Naive thymus-derived CD8-positive, alpha-beta T cell (primary cell): Measurements from ENCODE around the gene PHRF1. TPM values are rescaled to one million over a fixed set of nuclear protein-coding genes. Genes with fewer than 3 reads are reported as not detected.

Experiments used
- ATAC-seq, 2 donors: fragments of 150-1000 bp; cut with Tn5 transposase in 1 of 2; sonication (Bioruptor Pico), chemical (Tn5 transposase) in 1 of 2; 1 replicate in 1 of 2; 2 replicates in 1 of 2; pipeline ENCODE4 v1.10.0; 2021; ENCODE audit warnings: mild to moderate bottlenecking in 2 of 2, moderate library complexity in 2 of 2
- POLR2A ChIA-PET: fragments of 350-600 bp; sonication (Branson Sonifier 250); formaldehyde crosslinking; loops from one replicate; lab custom pipeline; 2021; ENCODE audit warnings: antibody characterized with exemption; lab: Charles Lee
- DNase-seq, 10 donors: peaks; one replicate each; pipeline versions ENCODE4 v3.0.0 to v3.0.0-alpha.2; 2020 to 2022
- H3K27ac Mint-ChIP-seq, 10 donors: one replicate each; pipeline ENCODE4 v1.8.0; 2020 to 2022; ENCODE audit warnings: mild to moderate bottlenecking in 10 of 10, mixed read lengths in 10 of 10, moderate library complexity in 4 of 10, inconsistent platforms in 1 of 10
- H3K27me3 Mint-ChIP-seq, 5 donors: one replicate each; pipeline ENCODE4 v1.8.0; 2021 to 2022; ENCODE audit warnings: mixed read lengths in 5 of 5
- H3K36me3 Mint-ChIP-seq, 3 donors: one replicate each; pipeline ENCODE4 v1.8.0; 2020 to 2022; ENCODE audit warnings: mixed read lengths in 3 of 3, mild to moderate bottlenecking in 2 of 3, inconsistent platforms in 1 of 3
- H3K4me1 Mint-ChIP-seq, 4 donors: one replicate each; pipeline ENCODE4 v1.8.0; 2021 to 2022; ENCODE audit warnings: mixed read lengths in 4 of 4
- H3K4me3 Mint-ChIP-seq, 10 donors: one replicate each; pipeline ENCODE4 v1.8.0; 2020 to 2022; ENCODE audit warnings: mild to moderate bottlenecking in 10 of 10, mixed read lengths in 10 of 10, moderate library complexity in 6 of 10, inconsistent platforms in 1 of 10
- H3K9me3 Mint-ChIP-seq, 9 donors: one replicate each; pipeline ENCODE4 v1.8.0; 2020 to 2022; ENCODE audit warnings: mixed read lengths in 9 of 9, mild to moderate bottlenecking in 3 of 9, inconsistent platforms in 1 of 9, moderate library complexity in 1 of 9
- polyA plus RNA-seq, 3 donors: library from polyadenylated mRNA; unstranded; fragments of 300-500 nt; fragmentation: Illumina TruSeq; gene quantifications; one replicate each; pipeline ENCODE4 v1.2.3, GENCODE V29; 2021
- total RNA-seq, 8 experiments: library from RNA in 2 of 8; stranded (reverse) in 2 of 8; gene quantifications; one replicate each; pipeline ENCODE4 v1.2.3 and lab custom pipeline; 2021 to 2026

PHRF1 gene
- total and polyA plus RNA-seq, 5 experiments from 2014 or later: 3.5 to 54.7 (median 19.8) TPM

DNA sequence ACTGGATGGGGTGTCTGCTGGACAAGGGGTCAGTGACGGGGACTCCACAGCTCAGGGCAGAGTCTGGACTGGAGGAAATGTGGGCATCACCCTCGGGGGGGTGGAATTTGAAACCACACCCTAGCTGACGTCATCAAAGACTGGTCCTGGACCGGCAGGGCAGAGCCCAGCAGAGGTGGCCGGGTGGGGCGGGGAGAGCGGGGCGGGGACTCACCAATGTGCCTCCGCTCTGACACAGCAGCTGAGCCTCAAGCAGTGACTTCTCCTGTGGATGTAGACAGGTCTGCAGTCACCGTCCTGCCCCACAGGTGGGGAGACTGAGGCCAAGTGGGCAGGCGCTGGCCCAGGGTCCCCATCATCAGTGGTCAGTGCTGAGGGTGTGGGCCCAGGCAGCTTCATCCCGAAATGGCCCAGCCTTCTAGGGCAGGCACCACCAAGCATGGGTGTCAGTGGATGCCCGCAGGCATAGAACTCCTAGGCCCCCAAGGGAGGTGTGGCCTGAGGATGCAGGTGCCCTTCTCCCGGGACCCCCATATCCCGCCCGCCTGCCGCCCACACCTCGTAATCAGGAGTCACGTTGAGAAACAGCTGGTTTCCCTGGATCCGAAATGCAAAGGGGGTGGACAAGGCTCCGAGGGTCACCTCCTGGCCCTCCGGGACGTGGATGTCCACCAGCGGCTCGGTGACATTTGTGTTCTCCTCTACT lies 47.9 kb downstream of the PHRF1 start:
- peak overlapping the region in 1 of 10 donors; percentile 38 for H3K4me3 Mint-ChIP-seq
- peak overlapping the region in 1 of 10 donors; percentile 49 for H3K27ac Mint-ChIP-seq
- no peaks in the 10 kb centered on the region for H3K9me3 Mint-ChIP-seq
- H3K27me3 Mint-ChIP-seq: peaks cover 6 to 35% (median 18%) of the 10 kb centered on the region in 5 donors
- H3K36me3 Mint-ChIP-seq: peaks cover 0 to 10% (median 3%) of the 10 kb centered on the region in 3 donors
- ATAC-seq (no peak), DNase-seq (peak in 1 of 10 donors; percentile 50)
- H3K4me1 Mint-ChIP-seq: peaks cover 5 to 18% (median 15%) of the 10 kb centered on the region in 4 donors
- POLR2A ChIA-PET: no interaction called here

DNA sequence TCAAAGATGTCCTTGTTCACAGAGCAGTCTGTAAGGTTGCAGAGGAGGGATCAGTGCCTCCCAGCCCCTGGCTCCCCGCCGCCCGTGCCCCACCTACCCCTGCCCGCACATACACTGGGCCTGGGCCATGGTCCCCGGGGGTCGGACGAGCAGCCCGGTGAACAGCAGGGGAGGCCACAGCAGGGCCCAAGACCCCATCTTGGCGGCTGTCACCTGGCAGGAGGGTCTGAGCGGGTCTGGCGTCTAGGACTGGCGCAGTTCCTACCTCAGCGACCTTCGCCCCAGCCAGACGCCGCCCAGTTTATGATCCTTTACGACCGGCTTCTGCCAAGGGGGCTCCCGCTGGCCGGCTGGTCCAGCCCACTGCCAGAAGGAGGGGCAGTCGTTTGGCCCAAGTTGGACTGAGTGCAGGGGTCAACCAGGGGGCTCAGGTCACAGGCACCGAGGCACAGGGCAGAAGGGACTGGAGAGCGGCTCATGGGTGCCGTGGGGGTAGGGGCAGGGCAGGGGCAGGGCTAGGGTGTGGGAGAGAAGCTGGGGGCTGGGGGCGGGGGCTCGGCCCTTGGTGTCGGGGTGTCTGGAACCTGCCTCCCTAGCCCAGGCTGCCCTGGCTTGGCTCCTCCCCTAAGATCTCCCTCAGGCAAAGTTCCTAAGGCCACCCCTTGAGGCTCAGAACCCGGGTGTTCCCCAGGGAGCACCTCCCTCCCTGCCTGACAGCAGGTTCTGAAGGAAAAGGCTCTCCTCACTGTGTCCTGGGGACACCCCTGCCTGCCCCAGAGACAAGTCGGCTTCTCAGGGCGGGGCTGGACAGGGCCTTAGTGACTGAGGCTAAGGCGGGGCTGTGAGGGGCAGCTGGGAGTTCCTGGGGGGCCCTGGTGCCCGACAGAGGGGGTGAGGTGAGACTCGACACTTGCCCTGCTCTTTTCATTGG lies 48.7 kb downstream of the PHRF1 start, which contains the start of gene CDHR5:
CDHR5 (minus strand) TSS at position 251 of the 931 bp plus-strand sequence; CDS start at position 198, 53 bp downstream.
- H3K36me3 Mint-ChIP-seq: peaks cover 0 to 13% (median 3%) of the 10 kb centered on the region in 3 donors
- POLR2A ChIA-PET: no interaction called here
- H3K4me1 Mint-ChIP-seq: peaks cover 9 to 23% (median 20%) of the 10 kb centered on the region in 4 donors
- no peaks in the 10 kb centered on the region for H3K9me3 Mint-ChIP-seq
- no peak for ATAC-seq
- H3K27me3 Mint-ChIP-seq: peaks cover 9 to 35% (median 20%) of the 10 kb centered on the region in 5 donors
- no peak for DNase-seq
- H3K4me3 Mint-ChIP-seq: peak within 1 kb of the TSS in 1 of 10 donors; percentile 38
- H3K27ac Mint-ChIP-seq: peak within 1 kb of the TSS in 1 of 10 donors; percentile 49

DNA sequence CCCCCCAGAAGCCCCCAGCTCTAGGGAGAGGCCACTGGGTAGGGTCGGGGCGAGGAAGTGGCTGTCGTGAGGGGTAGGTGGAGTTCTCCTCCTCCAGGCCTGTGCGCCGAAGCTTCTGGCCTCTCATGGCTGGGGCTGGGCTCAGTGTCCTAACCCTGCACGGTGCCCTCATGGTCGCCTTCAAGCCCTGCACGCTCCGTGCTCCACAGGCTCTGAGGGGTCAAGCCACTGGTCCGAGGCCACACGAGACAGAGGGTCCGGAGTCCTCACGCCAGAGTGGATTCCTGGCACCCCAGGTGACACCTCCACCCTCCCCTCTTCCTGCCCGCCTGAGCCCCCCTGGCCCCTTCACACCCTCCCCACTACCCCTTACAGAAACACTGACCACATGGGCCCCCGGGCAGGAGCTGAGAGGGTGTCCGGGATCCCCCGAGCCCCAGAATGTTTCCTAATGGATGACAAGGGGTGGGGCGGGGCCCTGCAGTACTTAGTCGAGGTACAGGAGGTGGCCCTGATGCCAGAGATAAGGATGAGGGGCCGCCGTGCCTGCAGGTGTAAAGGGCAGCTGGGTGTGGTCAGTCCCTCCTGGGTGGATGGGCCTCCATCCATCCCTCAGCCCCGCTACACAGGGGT lies 49.5 kb downstream of the PHRF1 start:
- POLR2A ChIA-PET: interaction anchor here (1.3 kb wide), 1 partner anchor 65 kb away, joined by 3 read pairs; no protein-coding TSS in a partner anchor
- peak overlapping the region in 1 of 10 donors; percentile 3 for H3K27ac Mint-ChIP-seq
- no peak for ATAC-seq
- H3K4me1 Mint-ChIP-seq: peaks cover 9 to 23% (median 20%) of the 10 kb centered on the region in 4 donors
- DNase-seq: no peak
- no peaks in the 10 kb centered on the region for H3K9me3 Mint-ChIP-seq
- peaks cover 9 to 35% (median 20%) of the 10 kb centered on the region in 5 donors for H3K27me3 Mint-ChIP-seq
- H3K4me3 Mint-ChIP-seq: no peak overlapping the region
- H3K36me3 Mint-ChIP-seq: peaks cover 0 to 13% (median 3%) of the 10 kb centered on the region in 3 donors

DNA sequence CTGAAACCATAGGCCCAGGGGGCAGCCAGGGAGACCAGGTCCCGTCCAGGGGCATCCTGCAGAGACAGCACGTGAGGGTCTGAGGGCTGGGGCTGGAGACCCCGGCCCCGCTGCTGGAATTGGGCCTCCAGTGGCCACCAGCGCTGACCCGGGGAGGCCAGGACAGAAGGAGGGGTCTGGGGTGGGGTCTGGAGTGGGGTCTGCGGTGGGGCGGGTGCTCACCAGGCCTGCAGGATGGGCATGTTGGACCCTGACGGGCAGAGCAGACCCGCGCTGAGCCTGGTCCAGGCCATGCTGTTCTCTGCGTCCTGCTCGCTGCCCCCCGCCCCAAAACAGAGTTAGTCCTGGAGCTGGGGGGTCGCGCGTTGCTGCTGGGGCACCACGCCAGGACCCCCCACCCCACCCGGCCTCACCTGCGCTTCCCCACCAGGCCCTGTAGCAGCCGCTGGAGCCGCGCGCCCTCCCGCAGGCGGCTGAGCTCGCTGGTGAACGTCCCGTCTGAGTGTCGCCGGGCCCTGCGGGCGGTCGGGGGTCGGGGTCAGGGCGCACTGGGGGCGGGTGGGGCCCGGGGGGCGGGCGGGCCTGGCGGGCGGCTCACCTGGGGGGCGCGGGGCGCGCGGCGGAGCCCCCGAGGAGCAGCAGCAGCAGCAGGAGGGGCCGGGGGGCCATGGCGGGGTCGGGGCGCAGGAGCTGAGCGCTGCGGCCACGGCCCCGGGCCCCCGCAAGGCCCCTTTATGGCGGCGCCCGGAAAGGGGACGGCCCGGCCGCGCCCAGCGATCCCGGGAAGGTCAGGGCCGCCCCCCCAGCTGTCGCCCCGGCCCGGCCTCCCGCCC lies 50.4 kb downstream of the PHRF1 start, which contains the start of gene SCT:
SCT (minus strand) TSS at position 707 of the 833 bp plus-strand sequence; CDS start at position 669, 38 bp downstream.
- DNase-seq: no peak
- POLR2A ChIA-PET: interaction anchor here (1.3 kb wide), 1 partner anchor 64 kb away, joined by 3 read pairs; no protein-coding TSS in a partner anchor
- Mint-ChIP-seq H3K4me1 (peaks cover 9 to 23% (median 20%) of the 10 kb centered on the region in 4 donors), H3K36me3 (peaks cover 0 to 13% (median 3%) of the 10 kb centered on the region in 3 donors), H3K4me3 (peak within 1 kb of the TSS in 6 of 10 donors; percentile 11 to 64 (median 59)), H3K27ac (peak within 1 kb of the TSS in 3 of 10 donors; percentile 67 to 89 (median 85)), H3K27me3 (peaks cover 9 to 35% (median 20%) of the 10 kb centered on the region in 5 donors), H3K9me3 (no peaks in the 10 kb centered on the region)
- peak in 1 of 2 donors; percentile 40 for ATAC-seq

DNA sequence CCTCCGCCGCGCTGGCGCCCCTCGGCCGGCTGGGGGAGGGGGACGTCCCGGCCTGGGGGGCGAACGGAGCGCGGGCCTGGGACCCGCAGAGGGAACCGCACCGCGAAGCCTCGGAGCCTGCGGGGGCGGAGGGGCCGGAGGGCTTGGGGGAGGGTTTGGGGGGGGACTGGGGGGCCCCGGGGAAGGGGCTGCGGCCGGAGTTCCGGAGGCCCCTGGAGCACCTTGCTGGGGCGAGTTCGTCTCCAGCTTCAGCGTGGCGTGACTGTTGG lies 51.0 kb downstream of the PHRF1 start:
- H3K27me3 Mint-ChIP-seq: peaks cover 9 to 35% (median 20%) of the 10 kb centered on the region in 5 donors
- DNase-seq (peak in 1 of 10 donors; percentile 42), ATAC-seq (no peak)
- POLR2A ChIA-PET: no interaction called here
- peaks cover 0 to 13% (median 3%) of the 10 kb centered on the region in 3 donors for H3K36me3 Mint-ChIP-seq
- no peak overlapping the region for H3K27ac Mint-ChIP-seq
- peaks cover 9 to 23% (median 20%) of the 10 kb centered on the region in 4 donors for H3K4me1 Mint-ChIP-seq
- H3K9me3 Mint-ChIP-seq: no peaks in the 10 kb centered on the region
- peak overlapping the region in 1 of 10 donors; percentile 58 for H3K4me3 Mint-ChIP-seq

DNA sequence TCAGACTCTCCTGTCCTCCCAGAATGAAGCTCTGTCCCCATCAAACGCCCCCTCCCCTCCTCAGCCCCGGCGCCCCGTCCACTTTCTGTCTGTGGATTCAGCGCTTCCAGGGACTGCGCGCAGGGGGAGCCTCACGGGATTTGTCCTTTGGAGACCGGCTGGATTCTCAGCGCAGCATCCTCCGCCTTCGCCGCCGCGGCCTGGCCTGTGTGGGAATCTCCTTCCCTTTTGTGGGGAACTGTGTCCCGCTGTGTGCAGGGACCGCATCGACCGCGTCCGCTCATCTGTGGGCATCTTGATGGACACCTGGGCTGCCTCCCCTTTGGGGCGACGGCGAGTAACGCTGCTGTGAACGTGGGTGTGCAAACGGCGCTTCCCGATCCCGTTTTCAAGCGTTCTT lies 51.8 kb downstream of the PHRF1 start:
- DNase-seq (peak in 1 of 10 donors; percentile 61), ATAC-seq (no peak)
- no peaks in the 10 kb centered on the region for H3K9me3 Mint-ChIP-seq
- peak overlapping the region in 9 of 10 donors; percentile 25 to 76 (median 61) for H3K4me3 Mint-ChIP-seq
- peaks cover 0 to 16% (median 8%) of the 10 kb centered on the region in 3 donors for H3K36me3 Mint-ChIP-seq
- peaks cover 9 to 23% (median 20%) of the 10 kb centered on the region in 4 donors for H3K4me1 Mint-ChIP-seq
- H3K27ac Mint-ChIP-seq: peak overlapping the region in 4 of 10 donors; percentile 14 to 85 (median 70)
- peaks cover 9 to 35% (median 20%) of the 10 kb centered on the region in 5 donors for H3K27me3 Mint-ChIP-seq
- POLR2A ChIA-PET: no interaction called here

DNA sequence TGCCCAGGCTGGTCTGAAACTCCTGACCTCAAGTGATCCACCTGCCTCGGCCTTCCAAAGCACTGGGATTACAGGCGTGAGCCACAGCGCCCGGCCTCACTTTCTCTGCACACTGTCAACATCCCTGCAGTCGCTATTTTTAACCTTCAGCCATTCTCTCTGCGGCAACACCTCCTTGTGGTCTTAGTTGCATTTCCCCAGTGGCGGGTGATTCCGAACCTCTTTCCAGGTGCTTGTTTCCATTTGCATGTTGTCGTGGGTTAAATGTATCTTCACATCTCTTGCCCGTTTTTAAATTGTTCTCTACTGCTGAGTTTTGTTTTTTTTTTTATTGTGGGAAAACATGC lies 52.9 kb downstream of the PHRF1 start:
- ATAC-seq (peak; percentile 49 to 69), DNase-seq (no peak)
- H3K36me3 Mint-ChIP-seq: peaks cover 0 to 12% (median 6%) of the 10 kb centered on the region in 3 donors
- H3K27ac Mint-ChIP-seq: peak overlapping the region in 3 of 10 donors; percentile 23 to 67 (median 32)
- POLR2A ChIA-PET: interaction anchor here (1.0 kb wide), 1 partner anchor 194 kb away, joined by 5 read pairs; no protein-coding TSS in a partner anchor
- H3K4me1 Mint-ChIP-seq: peaks cover 6 to 23% (median 20%) of the 10 kb centered on the region in 4 donors
- peak overlapping the region; percentile 8 to 75 (median 41) for H3K4me3 Mint-ChIP-seq
- peaks cover 9 to 33% (median 17%) of the 10 kb centered on the region in 5 donors for H3K27me3 Mint-ChIP-seq
- no peaks in the 10 kb centered on the region for H3K9me3 Mint-ChIP-seq

DNA sequence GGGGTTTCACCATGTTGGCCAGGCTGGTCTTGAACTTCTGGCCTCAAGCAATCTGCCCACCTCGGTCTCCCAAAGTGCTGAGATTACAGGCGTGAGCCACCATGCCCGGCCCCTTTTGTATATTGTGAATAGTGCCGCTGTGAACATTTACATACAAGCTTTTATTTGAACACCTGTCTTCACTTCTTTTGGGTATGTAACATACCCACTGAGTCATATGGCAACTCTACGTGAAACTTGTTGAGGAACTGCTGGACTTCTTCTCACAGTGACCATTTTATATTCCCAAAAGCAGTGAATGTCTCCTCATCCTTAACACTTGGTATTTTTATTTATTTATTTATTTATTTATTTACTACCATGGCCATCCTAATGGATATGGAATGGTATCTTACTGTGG lies 54.6 kb downstream of the PHRF1 start:
- H3K27ac Mint-ChIP-seq: no peak overlapping the region

DNA sequence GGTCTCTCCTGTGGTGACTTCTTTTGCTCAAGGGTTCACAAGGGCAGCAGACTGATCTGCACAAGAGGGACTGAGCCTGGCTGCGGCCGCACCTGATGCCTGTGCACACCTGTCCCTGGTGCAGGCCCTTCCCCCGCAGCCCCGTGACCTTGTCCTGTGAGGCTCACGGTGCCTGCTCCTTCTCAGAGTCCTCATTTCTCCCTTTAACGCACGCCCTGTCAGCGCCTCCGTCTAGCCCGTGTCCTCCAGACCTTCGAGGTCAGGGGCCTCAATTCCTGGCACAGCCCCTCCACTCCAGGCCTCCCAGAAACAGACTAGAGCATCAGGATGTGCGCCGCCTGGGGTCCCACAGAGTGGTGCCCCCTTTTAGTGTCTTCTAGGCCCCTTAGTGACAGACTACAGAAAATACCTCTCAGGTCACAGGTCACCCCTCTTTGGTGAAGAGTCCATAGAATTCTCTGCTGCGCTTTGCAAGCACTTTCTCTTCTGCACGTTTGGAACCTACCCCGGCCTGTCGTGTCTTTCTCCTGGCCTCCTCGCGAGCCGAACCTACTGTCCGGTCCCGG lies 59.8 kb downstream of the PHRF1 start:
- POLR2A ChIA-PET: no interaction called here
- ATAC-seq (no peak), DNase-seq (no peak)
- H3K36me3 Mint-ChIP-seq: peaks cover 0 to 11% (median 6%) of the 10 kb centered on the region in 3 donors
- peak overlapping the region in 7 of 10 donors; percentile 9 to 56 (median 30) for H3K4me3 Mint-ChIP-seq
- H3K27ac Mint-ChIP-seq: peak overlapping the region in 1 of 10 donors; percentile 34
- H3K27me3 Mint-ChIP-seq: peaks cover 0 to 40% (median 18%) of the 10 kb centered on the region in 5 donors
- peaks cover 6 to 16% (median 14%) of the 10 kb centered on the region in 4 donors for H3K4me1 Mint-ChIP-seq
- no peaks in the 10 kb centered on the region for H3K9me3 Mint-ChIP-seq

More for the DNA sequence above, 54.6 kb downstream of the PHRF1 start:
- Mint-ChIP-seq H3K4me1 (peaks cover 7 to 23% (median 20%) of the 10 kb centered on the region in 4 donors), H3K9me3 (no peaks in the 10 kb centered on the region), H3K27me3 (peaks cover 9 to 35% (median 19%) of the 10 kb centered on the region in 5 donors), H3K4me3 (no peak overlapping the region), H3K36me3 (peaks cover 0 to 10% (median 6%) of the 10 kb centered on the region in 3 donors)
- DNase-seq (no peak), ATAC-seq (no peak)
- POLR2A ChIA-PET: no interaction called here

DNA sequence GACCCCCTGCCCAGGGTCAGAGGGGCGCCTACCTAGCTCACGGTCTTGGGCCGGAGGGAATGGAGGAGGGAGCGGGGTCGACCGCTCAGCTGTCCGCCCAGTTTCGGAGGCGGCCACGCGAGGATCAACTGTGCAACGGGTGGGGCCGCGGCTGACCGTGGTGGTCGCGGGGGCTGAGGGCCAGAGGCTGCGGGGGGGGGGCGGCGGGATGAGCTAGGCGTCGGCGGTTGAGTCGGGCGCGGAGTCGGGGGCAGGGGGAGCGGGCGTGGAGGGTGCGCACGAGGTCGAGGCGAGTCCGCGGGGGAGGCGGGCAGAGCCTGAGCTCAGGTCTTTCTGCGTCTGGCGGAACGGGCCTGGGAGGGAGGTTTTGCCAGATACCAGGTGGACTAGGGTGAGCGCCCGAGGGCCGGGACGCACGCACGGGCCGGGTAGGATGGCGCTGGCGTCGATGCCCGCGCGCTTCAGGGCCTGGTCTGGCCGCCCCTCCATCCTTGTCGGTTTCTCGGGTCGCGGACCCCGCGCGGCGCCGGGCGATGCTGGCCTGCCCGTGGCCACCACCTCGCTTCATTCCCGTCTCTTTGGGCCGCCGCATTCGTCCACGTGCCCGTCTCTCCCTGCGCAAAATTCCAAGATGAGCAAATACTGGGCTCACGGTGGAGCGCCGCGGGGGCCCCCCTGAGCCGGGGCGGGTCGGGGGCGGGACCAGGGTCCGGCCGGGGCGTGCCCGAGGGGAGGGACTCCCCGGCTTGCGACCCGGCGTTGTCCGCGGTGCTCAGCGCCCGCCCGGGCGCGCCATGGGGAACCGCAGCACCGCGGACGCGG lies 60.5 kb downstream of the PHRF1 start, which contains the start of gene DRD4:
DRD4 (plus strand) TSS at position 759 of the 822 bp plus-strand sequence; CDS start at position 795, 36 bp downstream.
- POLR2A ChIA-PET: no interaction called here
- Mint-ChIP-seq H3K9me3 (no peaks in the 10 kb centered on the region), H3K27me3 (peaks cover 0 to 40% (median 18%) of the 10 kb centered on the region in 5 donors), H3K4me1 (peaks cover 6 to 16% (median 14%) of the 10 kb centered on the region in 4 donors), H3K36me3 (peaks cover 0 to 11% (median 6%) of the 10 kb centered on the region in 3 donors), H3K4me3 (peak within 1 kb of the TSS; percentile 45 to 79 (median 54)), H3K27ac (peak within 1 kb of the TSS in 1 of 10 donors; percentile 59)
- DNase-seq: no peak
- ATAC-seq: peak; percentile 17
